Measurements from ENCODE around the gene RNF146.

RNF146 gene

DNA sequence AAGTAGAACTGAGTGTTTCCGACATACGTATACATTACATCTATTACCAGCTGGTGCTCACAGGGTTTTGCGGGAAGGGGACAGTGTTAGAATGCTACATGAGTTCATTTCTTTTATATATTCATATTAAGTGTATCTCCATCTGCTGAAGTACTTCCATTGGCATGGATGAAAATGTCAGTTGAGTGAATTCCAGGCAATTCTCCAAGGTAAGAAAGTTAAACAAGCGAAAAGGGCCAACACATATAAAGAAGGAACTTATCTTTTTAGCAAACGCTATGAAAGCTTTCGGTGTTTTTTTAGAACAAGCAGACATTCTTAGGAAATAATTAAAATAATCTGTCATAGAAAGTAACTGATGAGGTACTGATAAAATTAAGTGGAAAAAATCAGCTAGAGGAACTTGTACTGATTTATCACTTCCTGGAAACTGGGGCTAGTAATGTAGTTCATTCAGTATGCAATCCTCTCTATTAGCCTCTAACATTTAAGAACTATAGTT lies 34.6 kb downstream of the RNF146 start:
- no peak overlapping the region for H3K27ac ChIP-seq (ENCODE audit: low read depth, low read length)
- no peak overlapping the region for H2BK120ac ChIP-seq (ENCODE audit: insufficient read depth, low read length, poor library complexity)
- H3K36me3 ChIP-seq (ENCODE audit: control insufficient read depth in 1 of 2, insufficient read depth in 2 of 2, low read length in 2 of 2) = peaks cover 1 to 4% of the 10 kb centered on the region in 2 experiments
- no peaks in the 10 kb centered on the region for H3K27me3 ChIP-seq (ENCODE audit: insufficient read depth, low read length)
- no peak overlapping the region for H4K12ac ChIP-seq (ENCODE audit: low read depth, low read length)
- no peak overlapping the region for H2BK5ac ChIP-seq (ENCODE audit: low read depth, low read length, poor library complexity)
- no peaks in the 10 kb centered on the region for H3K9me3 ChIP-seq (ENCODE audit: insufficient read depth, low read depth, low read length)
- H3K14ac ChIP-seq (ENCODE audit: low read length) = no peak overlapping the region
- no peak overlapping the region for H2AK5ac ChIP-seq (ENCODE audit: low read length)
- peaks cover 0 to 2% of the 10 kb centered on the region in 2 experiments for H3K4me1 ChIP-seq (ENCODE audit: control insufficient read depth in 1 of 2, insufficient read depth in 2 of 2, low read length in 2 of 2)
- no peak overlapping the region for H3K23ac ChIP-seq (ENCODE audit: low read length)
- no peak overlapping the region for H4K91ac ChIP-seq (ENCODE audit: low read depth, low read length)
- no peaks in the 10 kb centered on the region for H3K79me1 ChIP-seq (ENCODE audit: low read length)
- DNase-seq = no peak
- no peak overlapping the region for H3K4me2 ChIP-seq (ENCODE audit: low read length)
- H4K8ac ChIP-seq (ENCODE audit: low read depth, low read length) = no peak overlapping the region
- no peak overlapping the region for H3K18ac ChIP-seq (ENCODE audit: low read length)
- H2AFZ ChIP-seq (ENCODE audit: insufficient read depth, low read length, poor library complexity) = no peak overlapping the region
- no peak overlapping the region for H3K9ac ChIP-seq (ENCODE audit: low read length)
- no CpG with 5 or more reads among the region's 6 CpGs for WGBS (ENCODE audit: extremely low coverage, insufficient coverage, insufficient read length)
- H3K79me2 ChIP-seq (ENCODE audit: control insufficient read depth, insufficient read depth, low read length, poor library complexity) = no peaks in the 10 kb centered on the region
- H3K4me3 ChIP-seq (ENCODE audit: low read depth, low read length) = no peak overlapping the region
- H3K4ac ChIP-seq (ENCODE audit: low read depth, low read length) = no peak overlapping the region
- H2BK12ac ChIP-seq (ENCODE audit: low read length) = no peak overlapping the region

DNA sequence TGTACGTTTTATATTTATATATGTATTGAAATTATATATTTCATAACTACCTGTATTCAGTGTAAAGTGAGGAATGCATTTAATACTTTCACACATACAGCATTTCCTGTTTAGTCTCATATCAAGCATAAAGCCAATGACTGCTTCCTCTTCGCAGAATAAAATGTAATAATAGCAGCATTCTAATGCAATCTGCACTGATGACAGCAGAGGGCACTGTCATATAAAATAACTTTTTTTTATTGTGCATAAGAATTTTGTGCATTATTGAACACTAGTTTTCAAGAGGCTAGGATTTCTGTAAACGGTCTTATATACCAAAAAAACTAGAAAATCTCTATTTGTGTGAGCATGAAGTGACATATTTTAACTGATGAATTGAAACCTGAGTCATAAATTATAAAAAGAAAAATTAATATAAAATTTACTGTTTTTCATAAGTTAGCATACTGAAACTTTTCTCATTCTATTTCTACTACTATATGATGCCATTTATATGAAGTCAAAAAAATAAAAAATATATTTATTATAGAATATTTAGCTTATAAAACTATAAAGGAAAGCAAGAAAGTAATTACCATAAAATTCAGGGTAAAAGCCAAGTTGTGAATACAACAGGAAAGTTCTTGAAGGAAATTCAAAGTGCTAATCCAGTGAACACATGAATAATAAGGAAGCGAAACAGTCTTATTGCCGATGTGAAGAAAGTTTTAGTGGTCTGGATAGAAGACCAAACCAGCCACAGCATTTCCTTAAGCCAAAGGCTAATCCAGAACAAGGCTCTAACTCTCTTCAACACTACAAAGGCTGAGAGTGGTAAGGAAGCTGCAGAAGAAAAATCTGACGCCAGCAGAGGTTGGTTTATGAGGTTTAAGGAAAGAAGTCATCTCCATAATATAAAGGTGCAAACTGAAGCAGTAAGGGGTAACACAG lies 36.3 kb downstream of the RNF146 start:
- Histone ChIP-seq H3K23ac (ENCODE audit: low read length) (no peak overlapping the region), H2BK5ac (ENCODE audit: low read depth, low read length, poor library complexity) (no peak overlapping the region), H3K27me3 (ENCODE audit: insufficient read depth, low read length) (no peaks in the 10 kb centered on the region), H3K14ac (ENCODE audit: low read length) (no peak overlapping the region), H3K9ac (ENCODE audit: low read length) (no peak overlapping the region), H3K4me2 (ENCODE audit: low read length) (no peak overlapping the region), H3K4me3 (ENCODE audit: low read depth, low read length) (no peak overlapping the region), H2AK5ac (ENCODE audit: low read length) (no peak overlapping the region), H2AFZ (ENCODE audit: insufficient read depth, low read length, poor library complexity) (no peak overlapping the region), H4K12ac (ENCODE audit: low read depth, low read length) (no peak overlapping the region), H3K27ac (ENCODE audit: low read depth, low read length) (no peak overlapping the region), H3K79me2 (ENCODE audit: control insufficient read depth, insufficient read depth, low read length, poor library complexity) (no peaks in the 10 kb centered on the region), H3K9me3 (ENCODE audit: insufficient read depth, low read depth, low read length) (no peaks in the 10 kb centered on the region), H3K79me1 (ENCODE audit: low read length) (no peaks in the 10 kb centered on the region), H3K4ac (ENCODE audit: low read depth, low read length) (no peak overlapping the region), H2BK120ac (ENCODE audit: insufficient read depth, low read length, poor library complexity) (no peak overlapping the region), H4K8ac (ENCODE audit: low read depth, low read length) (no peak overlapping the region), H3K36me3 (ENCODE audit: control insufficient read depth in 1 of 2, insufficient read depth in 2 of 2, low read length in 2 of 2) (peaks cover 1 to 3% of the 10 kb centered on the region in 2 experiments), H3K4me1 (ENCODE audit: control insufficient read depth in 1 of 2, insufficient read depth in 2 of 2, low read length in 2 of 2) (peaks cover 0 to 2% of the 10 kb centered on the region in 2 experiments), H2BK12ac (ENCODE audit: low read length) (no peak overlapping the region), H3K18ac (ENCODE audit: low read length) (no peak overlapping the region), H4K91ac (ENCODE audit: low read depth, low read length) (no peak overlapping the region)
- WGBS (ENCODE audit: extremely low coverage, insufficient coverage, insufficient read length) = no CpG with 5 or more reads among the region's 6 CpGs
- peak; percentile 5 to 74 for DNase-seq

DNA sequence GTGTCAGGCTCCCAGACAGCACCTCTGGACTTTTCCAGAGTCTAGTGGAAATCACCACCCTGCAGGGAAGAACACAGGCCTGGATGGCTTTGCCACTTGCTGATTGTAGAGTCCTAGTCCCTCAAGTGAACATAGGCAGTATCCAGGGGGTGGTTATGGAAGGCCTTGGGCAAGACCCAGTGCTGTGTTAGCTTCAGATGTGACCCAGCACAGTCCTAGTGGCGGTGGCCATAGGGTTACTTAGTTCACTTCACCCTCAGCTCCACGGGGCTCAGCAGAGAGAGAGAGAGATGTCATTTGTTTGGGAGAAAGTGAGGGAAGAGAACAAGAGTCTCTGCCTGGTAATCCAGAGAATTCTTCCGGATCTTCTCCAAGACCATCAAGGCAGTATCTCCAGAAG lies 37.3 kb downstream of the RNF146 start:
- no peak overlapping the region for H2AK5ac ChIP-seq (ENCODE audit: low read length)
- no peaks in the 10 kb centered on the region for H3K9me3 ChIP-seq (ENCODE audit: insufficient read depth, low read depth, low read length)
- no peak overlapping the region for H2AFZ ChIP-seq (ENCODE audit: insufficient read depth, low read length, poor library complexity)
- H3K9ac ChIP-seq (ENCODE audit: low read length) = no peak overlapping the region
- no peaks in the 10 kb centered on the region for H3K79me1 ChIP-seq (ENCODE audit: low read length)
- no peak overlapping the region for H4K12ac ChIP-seq (ENCODE audit: low read depth, low read length)
- peaks cover 0 to under 1% of the 10 kb centered on the region in 2 experiments for H3K4me1 ChIP-seq (ENCODE audit: control insufficient read depth in 1 of 2, insufficient read depth in 2 of 2, low read length in 2 of 2)
- no peak for DNase-seq
- no peak overlapping the region for H3K18ac ChIP-seq (ENCODE audit: low read length)
- no peak overlapping the region for H2BK120ac ChIP-seq (ENCODE audit: insufficient read depth, low read length, poor library complexity)
- no peak overlapping the region for H4K8ac ChIP-seq (ENCODE audit: low read depth, low read length)
- H2BK5ac ChIP-seq (ENCODE audit: low read depth, low read length, poor library complexity) = no peak overlapping the region
- H3K14ac ChIP-seq (ENCODE audit: low read length) = no peak overlapping the region
- H3K27me3 ChIP-seq (ENCODE audit: insufficient read depth, low read length) = no peaks in the 10 kb centered on the region
- H3K4ac ChIP-seq (ENCODE audit: low read depth, low read length) = no peak overlapping the region
- H3K27ac ChIP-seq (ENCODE audit: low read depth, low read length) = no peak overlapping the region
- no peak overlapping the region for H2BK12ac ChIP-seq (ENCODE audit: low read length)
- no peak overlapping the region for H4K91ac ChIP-seq (ENCODE audit: low read depth, low read length)
- no peaks in the 10 kb centered on the region for H3K79me2 ChIP-seq (ENCODE audit: control insufficient read depth, insufficient read depth, low read length, poor library complexity)
- no peak overlapping the region for H3K4me3 ChIP-seq (ENCODE audit: low read depth, low read length)
- WGBS (ENCODE audit: extremely low coverage, insufficient coverage, insufficient read length) = no CpG with 5 or more reads among the region's 3 CpGs
- peaks cover 0 to 3% of the 10 kb centered on the region in 2 experiments for H3K36me3 ChIP-seq (ENCODE audit: control insufficient read depth in 1 of 2, insufficient read depth in 2 of 2, low read length in 2 of 2)
- H3K4me2 ChIP-seq (ENCODE audit: low read length) = no peak overlapping the region
- no peak overlapping the region for H3K23ac ChIP-seq (ENCODE audit: low read length)

DNA sequence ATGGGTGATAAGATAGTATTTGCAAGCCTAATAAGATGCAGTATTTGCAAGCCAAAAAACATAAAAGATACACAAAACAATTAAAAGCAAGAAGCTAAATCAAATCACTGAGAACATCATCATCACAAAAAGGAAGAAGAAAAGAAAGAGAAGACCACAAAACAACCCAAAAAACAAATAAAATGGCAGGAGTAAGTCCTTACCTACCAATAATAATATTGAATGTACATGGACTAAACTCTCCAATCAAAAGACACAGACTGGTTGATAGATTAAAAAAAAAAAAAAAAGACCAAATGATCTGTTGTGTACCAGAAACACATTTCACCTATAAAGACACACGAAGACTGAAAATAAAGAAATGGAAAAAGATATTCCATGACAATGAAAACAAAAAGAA lies 39.1 kb downstream of the RNF146 start:
- WGBS (ENCODE audit: extremely low coverage, insufficient coverage, insufficient read length) = no CpG with 5 or more reads among the region's 1 CpG
- peaks cover 0 to 3% of the 10 kb centered on the region in 2 experiments for H3K36me3 ChIP-seq (ENCODE audit: control insufficient read depth in 1 of 2, insufficient read depth in 2 of 2, low read length in 2 of 2)

More for the DNA sequence above, 39.1 kb downstream of the RNF146 start:
- Histone ChIP-seq H3K23ac (ENCODE audit: low read length) (no peak overlapping the region), H3K14ac (ENCODE audit: low read length) (no peak overlapping the region), H4K8ac (ENCODE audit: low read depth, low read length) (no peak overlapping the region), H2BK120ac (ENCODE audit: insufficient read depth, low read length, poor library complexity) (no peak overlapping the region), H3K18ac (ENCODE audit: low read length) (no peak overlapping the region), H2AFZ (ENCODE audit: insufficient read depth, low read length, poor library complexity) (no peak overlapping the region), H3K27me3 (ENCODE audit: insufficient read depth, low read length) (no peaks in the 10 kb centered on the region), H4K91ac (ENCODE audit: low read depth, low read length) (no peak overlapping the region), H3K9me3 (ENCODE audit: insufficient read depth, low read depth, low read length) (no peaks in the 10 kb centered on the region), H3K4me1 (ENCODE audit: control insufficient read depth in 1 of 2, insufficient read depth in 2 of 2, low read length in 2 of 2) (no peaks in the 10 kb centered on the region), H2BK5ac (ENCODE audit: low read depth, low read length, poor library complexity) (no peak overlapping the region), H3K4me3 (ENCODE audit: low read depth, low read length) (no peak overlapping the region), H2BK12ac (ENCODE audit: low read length) (no peak overlapping the region), H3K4ac (ENCODE audit: low read depth, low read length) (no peak overlapping the region), H2AK5ac (ENCODE audit: low read length) (no peak overlapping the region), H3K9ac (ENCODE audit: low read length) (no peak overlapping the region), H4K12ac (ENCODE audit: low read depth, low read length) (no peak overlapping the region), H3K79me1 (ENCODE audit: low read length) (no peaks in the 10 kb centered on the region), H3K27ac (ENCODE audit: low read depth, low read length) (no peak overlapping the region), H3K79me2 (ENCODE audit: control insufficient read depth, insufficient read depth, low read length, poor library complexity) (no peaks in the 10 kb centered on the region), H3K4me2 (ENCODE audit: low read length) (no peak overlapping the region)
- no peak for DNase-seq
